ENCODE measurements around the gene ATP11C.
"Not testable (repeated sequence)": the region's sequence is repeated elsewhere in the genome, so short reads cannot be mapped to it uniquely, and the experiment has no call there.

ATP11C gene

GRCh38 chrX:139734996-139735395 is 197.9 kb downstream of the ATP11C start:
- no peak for DNase-seq (ENCODE audit: low spot score)
- H3K27ac Mint-ChIP-seq: no peak overlapping the region
- H3K36me3 Mint-ChIP-seq (ENCODE audit: low read depth): peaks cover 15% of the 10 kb centered on the region
- H3K4me3 Mint-ChIP-seq: no peak overlapping the region
- peaks cover 14% of the 10 kb centered on the region for H3K4me1 Mint-ChIP-seq (ENCODE audit: low read depth)
- no peaks in the 10 kb centered on the region for H3K9me3 Mint-ChIP-seq
- H3K27me3 Mint-ChIP-seq (ENCODE audit: low read depth): no peaks in the 10 kb centered on the region

- Mint-ChIP-seq H3K4me1 (ENCODE audit: low read depth) (no peaks in the 10 kb centered on the region), H3K36me3 (ENCODE audit: low read depth) (no peaks in the 10 kb centered on the region), H3K9me3 (no peaks in the 10 kb centered on the region), H3K27me3 (ENCODE audit: low read depth) (no peaks in the 10 kb centered on the region), H3K27ac (no peak overlapping the region), H3K4me3 (no peak overlapping the region)
- no peak for DNase-seq (ENCODE audit: low spot score)
Measured at GRCh38 chrX:139725720-139726119, 207.1 kb downstream of the ATP11C start.

GRCh38 chrX:139724626-139725025 is 208.2 kb downstream of the ATP11C start:
- H3K27ac Mint-ChIP-seq: no peak overlapping the region
- H3K27me3 Mint-ChIP-seq (ENCODE audit: low read depth): no peaks in the 10 kb centered on the region
- no peaks in the 10 kb centered on the region for H3K9me3 Mint-ChIP-seq
- DNase-seq (ENCODE audit: low spot score): no peak
- no peak overlapping the region for H3K4me3 Mint-ChIP-seq
- H3K4me1 Mint-ChIP-seq (ENCODE audit: low read depth): no peaks in the 10 kb centered on the region
- no peaks in the 10 kb centered on the region for H3K36me3 Mint-ChIP-seq (ENCODE audit: low read depth)

- no peak for DNase-seq (ENCODE audit: low spot score)
- H3K9me3 Mint-ChIP-seq: no peaks in the 10 kb centered on the region
- H3K27me3 Mint-ChIP-seq (ENCODE audit: low read depth): no peaks in the 10 kb centered on the region
- H3K27ac Mint-ChIP-seq: no peak overlapping the region
- no peaks in the 10 kb centered on the region for H3K4me1 Mint-ChIP-seq (ENCODE audit: low read depth)
- H3K36me3 Mint-ChIP-seq (ENCODE audit: low read depth): no peaks in the 10 kb centered on the region
- no peak overlapping the region for H3K4me3 Mint-ChIP-seq
Measured at GRCh38 chrX:139720979-139721378, 211.9 kb downstream of the ATP11C start.

GRCh38 chrX:139720136-139720535 is 212.7 kb downstream of the ATP11C start:
- Mint-ChIP-seq H3K27ac (no peak overlapping the region), H3K9me3 (no peaks in the 10 kb centered on the region), H3K36me3 (ENCODE audit: low read depth) (no peaks in the 10 kb centered on the region), H3K4me3 (no peak overlapping the region), H3K4me1 (ENCODE audit: low read depth) (no peaks in the 10 kb centered on the region), H3K27me3 (ENCODE audit: low read depth) (no peaks in the 10 kb centered on the region)
- no peak for DNase-seq (ENCODE audit: low spot score)

GRCh38 chrX:139708067-139708466 is 224.8 kb downstream of the ATP11C start, which contains the start of gene MCF2:
Gene MCF2 (minus strand): TSS chrX:139708167. CDS start chrX:139651744, 56,423 bp downstream.
- Mint-ChIP-seq H3K4me3 (no peak within 1 kb of the TSS), H3K27me3 (ENCODE audit: low read depth) (no peaks in the 10 kb centered on the region), H3K4me1 (ENCODE audit: low read depth) (no peaks in the 10 kb centered on the region), H3K9me3 (no peaks in the 10 kb centered on the region), H3K27ac (no peak within 1 kb of the TSS), H3K36me3 (ENCODE audit: low read depth) (no peaks in the 10 kb centered on the region)
- no peak for DNase-seq (ENCODE audit: low spot score)

GRCh38 chrX:139702658-139703057 is 230.2 kb downstream of the ATP11C start:
- Mint-ChIP-seq H3K36me3 (ENCODE audit: low read depth) (no peaks in the 10 kb centered on the region), H3K4me3 (no peak overlapping the region), H3K27me3 (ENCODE audit: low read depth) (no peaks in the 10 kb centered on the region), H3K4me1 (ENCODE audit: low read depth) (no peaks in the 10 kb centered on the region), H3K9me3 (no peaks in the 10 kb centered on the region), H3K27ac (no peak overlapping the region)
- DNase-seq (ENCODE audit: low spot score): no peak

- peaks cover 1% of the 10 kb centered on the region for H3K4me1 Mint-ChIP-seq (ENCODE audit: low read depth)
- peaks cover 21% of the 10 kb centered on the region for H3K27me3 Mint-ChIP-seq (ENCODE audit: low read depth)
- H3K27ac Mint-ChIP-seq: no peak overlapping the region
- no peak for DNase-seq (ENCODE audit: low spot score)
- no peaks in the 10 kb centered on the region for H3K36me3 Mint-ChIP-seq (ENCODE audit: low read depth)
- H3K4me3 Mint-ChIP-seq: no peak overlapping the region
- H3K9me3 Mint-ChIP-seq: no peaks in the 10 kb centered on the region
Measured at GRCh38 chrX:139692908-139693307, 239.9 kb downstream of the ATP11C start.

GRCh38 chrX:139692506-139692849 is 240.4 kb downstream of the ATP11C start:
- H3K27ac Mint-ChIP-seq: no peak overlapping the region
- no peak for DNase-seq (ENCODE audit: low spot score)
- H3K9me3 Mint-ChIP-seq: no peaks in the 10 kb centered on the region
- H3K27me3 Mint-ChIP-seq (ENCODE audit: low read depth): peaks cover 21% of the 10 kb centered on the region
- peaks cover 1% of the 10 kb centered on the region for H3K4me1 Mint-ChIP-seq (ENCODE audit: low read depth)
- no peak overlapping the region for H3K4me3 Mint-ChIP-seq
- no peaks in the 10 kb centered on the region for H3K36me3 Mint-ChIP-seq (ENCODE audit: low read depth)

GRCh38 chrX:139691843-139692505 is 240.9 kb downstream of the ATP11C start:
- Mint-ChIP-seq H3K4me3 (peak overlapping the region; percentile 45), H3K27me3 (ENCODE audit: low read depth) (peaks cover 21% of the 10 kb centered on the region), H3K36me3 (ENCODE audit: low read depth) (no peaks in the 10 kb centered on the region), H3K9me3 (no peaks in the 10 kb centered on the region), H3K4me1 (ENCODE audit: low read depth) (peaks cover 1% of the 10 kb centered on the region), H3K27ac (no peak overlapping the region)
- DNase-seq (ENCODE audit: low spot score): no peak

GRCh38 chrX:139691493-139691842 is 241.4 kb downstream of the ATP11C start:
- Mint-ChIP-seq H3K4me3 (peak overlapping the region; percentile 67), H3K27me3 (ENCODE audit: low read depth) (peaks cover 21% of the 10 kb centered on the region), H3K9me3 (no peaks in the 10 kb centered on the region), H3K36me3 (ENCODE audit: low read depth) (no peaks in the 10 kb centered on the region), H3K27ac (no peak overlapping the region), H3K4me1 (ENCODE audit: low read depth) (peaks cover 1% of the 10 kb centered on the region)
- DNase-seq (ENCODE audit: low spot score): no peak

GRCh38 chrX:139685175-139685574 is 247.7 kb downstream of the ATP11C start:
- not testable (repeated sequence) for H3K27me3 Mint-ChIP-seq (ENCODE audit: low read depth)

GRCh38 chrX:139680356-139680755 is 252.5 kb downstream of the ATP11C start:
- Mint-ChIP-seq H3K27ac (no peak overlapping the region), H3K36me3 (ENCODE audit: low read depth) (no peaks in the 10 kb centered on the region), H3K27me3 (ENCODE audit: low read depth) (no peaks in the 10 kb centered on the region), H3K4me3 (no peak overlapping the region), H3K9me3 (no peaks in the 10 kb centered on the region), H3K4me1 (ENCODE audit: low read depth) (no peaks in the 10 kb centered on the region)
- DNase-seq (ENCODE audit: low spot score): no peak

More at GRCh38 chrX:139685175-139685574, 247.7 kb downstream of the ATP11C start:
- not testable (repeated sequence) for H3K4me3 Mint-ChIP-seq; H3K36me3 Mint-ChIP-seq (ENCODE audit: low read depth); H3K4me1 Mint-ChIP-seq (ENCODE audit: low read depth); H3K9me3 Mint-ChIP-seq; H3K27ac Mint-ChIP-seq; DNase-seq (ENCODE audit: low spot score)

Data from T-helper 2 cell treated with Interferon-gamma antibody and Interleukin-4, amounts not matched to agents 5 μg/mL and 100 μg/mL, for 36 hours (primary cell).